K562 (cell line): Measurements from ENCODE around the gene CDK11B. TPM values are rescaled to one million over a fixed set of nuclear protein-coding genes. Genes with fewer than 3 reads are reported as not detected.

Experiments
- ADNP ChIP-seq: fragments of 200-800 bp; sonication (Bioruptor generic); IDR thresholded peaks from 2 replicates; pipeline ENCODE4 v1.6.1; 2016; ENCODE audit warnings: missing genetic modification characterization, missing compliant biosample characterization
- BDP1 ChIP-seq: IDR thresholded peaks from 3 replicates; pipeline ENCODE4 v1.6.1; 2011; ENCODE audit not compliant: insufficient read length, insufficient read depth
- CLOCK ChIP-seq: fragments of 250-450 bp; sonication (Bioruptor Pico); IDR thresholded peaks from 2 replicates; pipeline ENCODE4 v1.4.0; 2020; ENCODE audit warnings: mild to moderate bottlenecking, moderate library complexity, borderline replicate concordance
- FOS ChIP-seq: IDR thresholded peaks from 3 replicates; pipeline ENCODE4 v1.6.1; 2011; ENCODE audit not compliant: insufficient read length; ENCODE audit errors: extremely low read depth
- IRF1 ChIP-seq: sonication (generic); formaldehyde crosslinking; IDR thresholded peaks from 2 replicates; pipeline ENCODE4 v1.8.0; 2022; ENCODE audit warnings: missing genetic modification reagents, mild to moderate bottlenecking, borderline replicate concordance
- PHTF2 ChIP-seq: fragments of 250-450 bp; sonication (Bioruptor Pico); IDR thresholded peaks from 2 replicates; pipeline ENCODE4 v1.5.0; 2021; ENCODE audit warnings: mild to moderate bottlenecking
- TCF7 ChIP-seq: sonication (generic); IDR thresholded peaks from 2 replicates; pipeline ENCODE4 v1.6.1; 2016; ENCODE audit warnings: antibody characterized with exemption, borderline replicate concordance
- THAP7 ChIP-seq: fragments of 250-450 bp; sonication (Bioruptor Pico); IDR thresholded peaks from 2 replicates; pipeline ENCODE4 v1.5.0; 2021
- ZNF133 ChIP-seq: fragments of 250-450 bp; sonication (Bioruptor Pico); IDR thresholded peaks from 2 replicates; pipeline ENCODE4 v1.4.0; 2020; ENCODE audit warnings: mild to moderate bottlenecking
- ZNF354B ChIP-seq: fragments of 250-450 bp; sonication (Bioruptor Pico); IDR thresholded peaks from 2 replicates; pipeline ENCODE4 v1.4.0; 2020
- ZNF407 ChIP-seq: fragments of 450-650 bp; IDR thresholded peaks from 2 replicates; pipeline ENCODE4 v1.6.1; 2016; ENCODE audit warnings: low read depth
- polyA plus RNA-seq, 8 experiments: library from polyadenylated mRNA; depleted of rRNA in 4 of 8; stranded (reverse) in 5 of 8; unstranded in 3 of 8; fragments of >200 nt; fragmentation: Nextera tagmentation in 2 of 8; fragmentation: Illumina TruSeq in 1 of 8; extraction: Ambion mirVana in 2 of 8; extraction: Trizol in 1 of 8; gene quantifications; 2 replicates each; pipeline versions ENCODE4 v1.2.1 to v1.2.3, GENCODE V29; 2011 to 2014; ENCODE audit warnings: inconsistent platforms in 1 of 8, missing spikeins in 1 of 8
- total RNA-seq, 7 experiments: library from RNA; depleted of rRNA in 6 of 7; stranded (reverse); fragments of >200 nt in 6 of 7; fragmentation: Illumina TruSeq in 2 of 7; extraction: Trizol in 2 of 7; gene quantifications; 2 replicates each; pipeline versions ENCODE4 v1.2.1 to v1.2.3, GENCODE V29; 2011 to 2021; ENCODE audit warnings: low replicate concordance in 1 of 7

The CDK11B gene
- total and polyA plus RNA-seq, 9 of the 15 experiments (the other 6 are each of a cell fraction or from before 2014, with no cell fraction given): 2.8 to 52.2 (median 19.5) TPM

- TF ChIP-seq ADNP (tag) (no peak), PHTF2 (CRISPR knock-in tag) (no peak), CLOCK (no peak), BDP1 (no peak), FOS (no peak), ZNF354B (CRISPR knock-in tag) (no peak), TCF7 (no peak), IRF1 (CRISPR knock-in tag) (no peak), ZNF407 (no peak), THAP7 (CRISPR knock-in tag) (no peak), ZNF133 (CRISPR knock-in tag) (no peak)
These were observed 44.4 kb downstream of the CDK11B start (continued) for GRCh38 chr1:1614204-1614953.
